ENCODE results near the gene NNAT.

Gene NNAT

DNA sequence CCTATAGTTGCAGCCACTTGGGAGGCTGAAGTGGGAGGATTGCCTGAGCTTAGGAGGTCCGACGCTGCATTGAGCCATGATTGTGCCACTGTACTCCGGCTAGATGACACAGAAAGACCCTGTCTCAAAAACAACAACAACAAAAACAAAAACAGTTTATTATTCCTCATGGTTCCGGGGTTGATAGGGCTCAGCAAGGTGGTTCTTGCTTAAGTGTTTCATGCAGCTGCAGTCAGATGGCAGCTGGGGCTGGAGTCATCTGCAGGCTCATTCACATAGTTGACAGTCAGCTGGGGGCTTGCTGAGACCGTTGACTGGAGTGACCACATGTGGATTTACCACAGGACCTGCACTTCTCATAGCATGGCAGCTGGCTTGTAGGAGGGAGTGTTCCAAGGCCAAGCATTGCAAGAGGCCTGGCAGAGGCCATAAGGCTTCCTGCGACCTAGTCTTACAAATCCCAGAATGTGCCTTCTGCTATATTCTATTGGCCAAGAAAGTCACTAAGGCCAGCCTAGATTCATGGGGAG lies 28.9 kb upstream of the NNAT start:
- H3K27ac ChIP-seq = no peak overlapping the region
- TF ChIP-seq, protein P1, sequence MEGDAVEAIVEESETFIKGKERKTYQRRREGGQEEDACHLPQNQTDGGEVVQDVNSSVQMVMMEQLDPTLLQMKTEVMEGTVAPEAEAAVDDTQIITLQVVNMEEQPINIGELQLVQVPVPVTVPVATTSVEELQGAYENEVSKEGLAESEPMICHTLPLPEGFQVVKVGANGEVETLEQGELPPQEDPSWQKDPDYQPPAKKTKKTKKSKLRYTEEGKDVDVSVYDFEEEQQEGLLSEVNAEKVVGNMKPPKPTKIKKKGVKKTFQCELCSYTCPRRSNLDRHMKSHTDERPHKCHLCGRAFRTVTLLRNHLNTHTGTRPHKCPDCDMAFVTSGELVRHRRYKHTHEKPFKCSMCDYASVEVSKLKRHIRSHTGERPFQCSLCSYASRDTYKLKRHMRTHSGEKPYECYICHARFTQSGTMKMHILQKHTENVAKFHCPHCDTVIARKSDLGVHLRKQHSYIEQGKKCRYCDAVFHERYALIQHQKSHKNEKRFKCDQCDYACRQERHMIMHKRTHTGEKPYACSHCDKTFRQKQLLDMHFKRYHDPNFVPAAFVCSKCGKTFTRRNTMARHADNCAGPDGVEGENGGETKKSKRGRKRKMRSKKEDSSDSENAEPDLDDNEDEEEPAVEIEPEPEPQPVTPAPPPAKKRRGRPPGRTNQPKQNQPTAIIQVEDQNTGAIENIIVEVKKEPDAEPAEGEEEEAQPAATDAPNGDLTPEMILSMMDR (IDR thresholded peaks at IDR 0.05) = no peak
- TF ChIP-seq ZFX (IDR thresholded peaks at IDR 0.05; ENCODE audit: borderline replicate concordance) = no peak

DNA sequence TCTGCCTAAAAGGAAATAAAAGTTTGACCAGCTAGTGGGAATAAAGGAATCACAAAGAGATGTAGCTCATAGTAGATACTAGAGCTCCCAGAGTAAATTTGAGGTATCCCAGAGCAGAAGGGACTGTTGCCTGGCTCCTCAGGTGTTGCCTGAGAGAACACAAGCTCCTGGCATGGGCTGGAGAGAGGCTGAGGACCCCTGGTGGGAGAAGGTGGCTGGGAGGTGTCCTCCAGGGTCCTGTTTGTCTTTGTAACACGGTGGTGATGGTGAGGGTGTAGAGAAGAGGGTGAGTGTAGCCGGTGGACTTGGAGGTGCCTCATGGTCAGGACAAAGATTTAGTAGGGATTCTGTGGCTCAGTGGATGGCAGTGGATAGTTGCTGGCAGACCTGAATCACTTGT lies 28.1 kb upstream of the NNAT start:
- no peak overlapping the region for H3K27ac ChIP-seq
- no peak for TF ChIP-seq ZFX (IDR thresholded peaks at IDR 0.05; ENCODE audit: borderline replicate concordance)
- TF ChIP-seq, protein P1 (IDR thresholded peaks at IDR 0.05) = no peak

DNA sequence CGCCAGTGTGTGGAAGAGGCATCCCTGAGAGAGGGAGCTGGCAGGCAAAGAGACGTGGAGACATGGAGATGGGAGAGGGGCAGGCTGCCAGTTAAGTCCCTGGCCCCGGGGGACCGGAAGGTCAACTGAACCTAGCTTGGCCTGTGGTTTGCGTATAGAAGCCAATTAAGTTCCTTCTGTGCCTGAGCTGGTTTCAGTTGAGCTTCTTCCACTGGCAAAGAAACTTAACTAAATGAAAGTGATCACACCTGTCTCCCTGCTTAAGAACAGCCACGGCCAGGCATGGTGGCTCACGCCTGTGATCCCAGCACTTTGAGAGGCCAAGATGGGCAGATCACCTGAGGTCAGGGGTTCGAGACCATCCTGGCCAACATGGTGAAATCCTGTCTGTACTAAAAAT lies 26.7 kb upstream of the NNAT start:
- H3K27ac ChIP-seq = no peak overlapping the region
- TF ChIP-seq ZFX (IDR thresholded peaks at IDR 0.05; ENCODE audit: borderline replicate concordance) = no peak
- TF ChIP-seq, protein P1 (IDR thresholded peaks at IDR 0.05) = no peak

DNA sequence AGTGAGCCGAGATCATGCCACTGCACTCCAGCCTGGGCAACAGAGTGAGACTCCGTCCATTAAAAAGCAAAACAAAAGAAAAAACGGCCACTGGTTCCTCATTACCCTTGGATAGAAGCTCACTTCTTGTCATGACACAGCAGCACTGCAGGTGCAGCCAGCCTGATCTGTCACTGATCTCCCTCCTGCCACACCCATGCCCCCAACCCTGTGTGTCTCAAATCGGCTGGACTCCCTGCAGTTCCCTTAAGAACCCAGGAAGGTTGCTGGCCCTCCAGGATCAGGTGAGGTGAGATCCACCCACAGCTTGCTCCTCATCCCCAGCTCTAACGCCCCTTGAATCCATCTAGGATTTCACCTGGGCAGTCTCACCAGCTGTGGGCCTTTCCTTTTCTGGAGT lies 26.3 kb upstream of the NNAT start:
- TF ChIP-seq ZFX (IDR thresholded peaks at IDR 0.05; ENCODE audit: borderline replicate concordance) = no peak
- TF ChIP-seq, protein P1 (IDR thresholded peaks at IDR 0.05) = no peak
- H3K27ac ChIP-seq = no peak overlapping the region

DNA sequence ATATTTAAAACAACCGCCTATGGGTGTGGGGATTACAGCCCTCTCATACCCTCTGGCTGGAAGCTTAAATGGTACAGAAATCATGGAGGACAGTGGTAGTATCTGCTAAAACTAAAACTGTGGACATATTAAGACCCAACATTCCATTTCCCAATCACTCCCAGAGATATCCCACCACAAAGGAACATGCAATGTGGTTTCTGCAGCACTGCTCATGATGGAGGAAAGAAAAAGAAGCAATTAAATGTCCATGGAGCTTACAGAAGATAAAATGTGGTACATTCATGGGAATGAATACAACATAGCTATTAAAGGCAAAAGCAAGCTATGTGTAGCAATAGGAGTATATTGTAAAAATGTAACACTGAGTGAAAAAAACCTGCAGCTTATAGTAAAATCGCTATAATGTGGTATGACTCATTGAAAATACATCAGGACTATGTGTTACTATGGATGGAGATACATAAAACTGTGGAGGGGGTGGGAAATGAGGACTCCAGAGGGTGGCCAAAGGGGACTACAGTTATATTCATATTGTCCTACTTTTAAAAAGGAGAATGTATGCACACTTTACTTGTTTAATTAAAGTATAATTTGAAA lies 22.9 kb upstream of the NNAT start:
- TF ChIP-seq, protein P1 (IDR thresholded peaks at IDR 0.05) = no peak
- TF ChIP-seq ZFX (IDR thresholded peaks at IDR 0.05; ENCODE audit: borderline replicate concordance) = no peak
- no peak overlapping the region for H3K27ac ChIP-seq

DNA sequence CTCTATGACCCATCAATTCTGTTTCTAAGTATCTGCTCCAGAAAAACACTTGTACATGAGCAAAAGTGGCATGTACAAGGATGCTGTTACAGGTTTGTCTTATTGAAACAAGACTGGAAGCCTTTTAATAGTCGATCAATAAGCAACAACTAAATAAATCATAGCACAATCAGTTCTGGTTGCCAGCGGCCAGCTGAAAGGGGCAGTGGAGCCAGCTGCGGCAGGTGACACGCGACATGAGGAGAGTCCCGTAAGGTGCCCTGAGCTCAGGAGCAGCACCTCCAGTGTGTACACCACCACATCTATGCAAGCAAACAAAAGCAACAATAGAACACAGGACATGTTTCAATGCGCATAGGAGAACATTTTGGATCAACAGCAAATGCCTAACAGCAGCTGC lies 20.7 kb upstream of the NNAT start:
- no peak for TF ChIP-seq ZFX (IDR thresholded peaks at IDR 0.05; ENCODE audit: borderline replicate concordance)
- TF ChIP-seq, protein P1 (IDR thresholded peaks at IDR 0.05) = no peak
- no peak overlapping the region for H3K27ac ChIP-seq

DNA sequence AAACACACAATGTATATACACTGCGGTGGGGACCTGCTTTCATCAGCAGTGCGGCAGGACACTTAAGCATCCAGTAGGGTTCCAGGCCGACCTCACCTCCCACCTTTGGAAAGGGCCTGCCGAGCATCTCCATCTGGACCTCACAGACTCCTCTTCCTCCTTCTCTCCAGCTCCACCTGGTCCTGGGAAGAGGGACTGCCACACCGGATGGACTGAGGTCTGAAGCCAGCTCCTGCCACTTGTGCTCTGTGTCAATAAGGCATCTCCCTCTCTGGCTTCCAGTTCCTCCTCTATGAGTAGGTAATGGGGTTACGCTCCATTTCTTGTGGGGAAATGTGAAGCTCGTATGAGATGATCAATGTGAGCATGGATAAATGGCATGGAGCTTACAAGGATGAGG lies 19.1 kb upstream of the NNAT start:
- TF ChIP-seq, protein P1 (IDR thresholded peaks at IDR 0.05) = no peak
- no peak for TF ChIP-seq ZFX (IDR thresholded peaks at IDR 0.05; ENCODE audit: borderline replicate concordance)
- no peak overlapping the region for H3K27ac ChIP-seq
